ACHN (cell line): Measurements from ENCODE around the gene KIAA0232.
"Not testable (repeated sequence)": the region's sequence is repeated elsewhere in the genome, so short reads cannot be mapped to it uniquely, and the experiment has no call there.

Experiments
- DNase-seq: peaks from one replicate; pipeline ENCODE4 v3.0.0-alpha.2; 2015
- in situ Hi-C: cut with HindIII; loops from 2 replicates; pipeline ENCODE4 v1.10.0; 2017; ENCODE audit warnings: low sequenced_read_pairs, low pct_ligation_motif_present, low pct_unique_long_range_greater_than_20kb

The KIAA0232 gene

DNA sequence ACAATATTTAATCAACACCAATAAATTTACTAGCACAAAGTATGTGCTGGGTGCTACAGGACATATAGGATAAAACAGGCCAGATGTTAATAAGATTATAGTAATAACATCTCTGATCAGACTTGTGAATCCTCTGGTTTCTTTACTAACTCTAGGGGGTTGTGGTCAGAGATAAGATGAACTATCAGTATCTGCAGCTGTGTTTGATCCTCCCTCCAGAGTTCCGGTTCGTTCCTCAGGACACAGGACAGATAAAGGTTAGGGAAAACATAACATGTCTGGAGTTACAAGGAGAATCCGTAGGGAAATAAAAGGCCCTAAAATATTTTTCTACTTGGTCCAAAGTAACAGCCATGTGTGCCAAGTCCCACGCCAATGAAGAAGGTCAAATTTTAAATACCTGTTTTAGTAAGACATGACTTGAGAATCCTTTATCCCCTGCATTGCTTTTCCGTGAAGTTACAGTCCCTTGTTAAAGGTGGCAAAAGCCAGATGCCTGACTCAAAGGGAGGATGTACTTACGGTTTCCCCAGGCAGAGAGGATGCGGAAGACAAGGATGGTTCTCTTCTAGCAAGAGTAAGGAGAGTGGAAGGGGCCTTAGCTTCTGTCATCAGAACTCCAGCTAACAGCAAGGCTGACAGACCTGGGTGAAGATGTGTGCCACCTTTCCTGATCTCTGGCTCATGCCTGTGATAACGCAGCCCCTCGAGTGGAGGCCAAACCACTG is 44.4 kb downstream of the KIAA0232 start:
- DNase-seq = no peak
- in situ Hi-C loops = no loop called here

DNA sequence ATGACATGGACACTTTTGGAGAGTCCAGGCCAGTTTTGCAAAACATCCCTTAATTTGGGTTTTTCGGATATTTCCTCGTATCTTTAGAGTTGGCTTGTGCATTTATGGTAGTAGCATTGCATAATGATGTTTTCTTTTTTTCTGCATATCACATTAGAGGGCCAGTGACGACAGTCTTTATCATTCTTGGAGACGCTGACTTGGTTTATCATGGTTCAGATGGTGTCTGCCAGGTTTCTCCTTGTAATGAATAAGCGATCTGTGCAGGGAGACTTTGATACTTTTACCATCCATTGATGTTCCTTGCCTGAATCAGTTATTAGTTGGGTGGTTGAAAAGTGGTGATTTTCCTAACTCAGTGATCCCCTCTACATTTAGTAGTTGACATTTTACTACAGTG is 46.6 kb downstream of the KIAA0232 start:
- DNase-seq = no peak
- in situ Hi-C loops = no loop called here

DNA sequence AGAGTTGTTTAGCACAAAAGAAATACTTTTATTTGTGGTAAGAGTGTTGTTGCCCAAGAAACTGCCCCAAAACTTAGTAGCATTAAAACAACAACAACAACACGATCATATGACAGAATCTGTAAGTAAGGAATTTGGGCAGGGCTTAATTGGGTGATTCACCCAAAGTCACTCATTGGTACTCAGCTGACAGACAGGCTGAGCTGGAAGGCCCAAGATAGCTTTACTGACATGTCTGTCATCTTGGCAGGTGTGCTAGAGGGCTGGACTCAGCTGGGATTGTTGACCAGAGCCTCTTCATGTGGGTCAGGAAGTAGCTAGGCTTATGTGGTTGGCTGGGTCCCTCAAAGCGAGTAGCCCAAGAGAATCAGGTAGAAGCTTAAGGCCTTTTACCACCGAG is 52.3 kb downstream of the KIAA0232 start:
- in situ Hi-C loops = no loop called here

DNA sequence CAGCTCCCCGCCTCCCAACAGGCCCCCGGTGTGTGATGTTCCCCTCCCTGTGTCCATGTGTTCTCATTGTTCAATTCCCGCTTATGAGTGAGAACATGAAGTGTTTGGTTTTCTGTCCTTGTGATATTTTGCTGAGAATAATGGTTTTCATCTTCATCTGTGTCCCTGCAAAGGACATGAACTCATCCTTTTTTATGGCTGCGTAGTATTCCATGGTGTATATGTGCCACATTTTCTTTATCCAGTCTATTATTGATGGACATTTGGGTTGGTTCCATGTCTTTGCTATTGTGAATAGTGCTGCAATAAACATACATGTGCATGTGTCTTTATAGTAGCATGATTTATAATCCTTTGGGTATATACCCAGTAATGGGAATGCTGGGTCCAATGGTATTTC is 53.1 kb downstream of the KIAA0232 start:
- in situ Hi-C loops = not testable (repeated sequence)

More for the DNA sequence above, 52.3 kb downstream of the KIAA0232 start:
- DNase-seq = no peak

DNA sequence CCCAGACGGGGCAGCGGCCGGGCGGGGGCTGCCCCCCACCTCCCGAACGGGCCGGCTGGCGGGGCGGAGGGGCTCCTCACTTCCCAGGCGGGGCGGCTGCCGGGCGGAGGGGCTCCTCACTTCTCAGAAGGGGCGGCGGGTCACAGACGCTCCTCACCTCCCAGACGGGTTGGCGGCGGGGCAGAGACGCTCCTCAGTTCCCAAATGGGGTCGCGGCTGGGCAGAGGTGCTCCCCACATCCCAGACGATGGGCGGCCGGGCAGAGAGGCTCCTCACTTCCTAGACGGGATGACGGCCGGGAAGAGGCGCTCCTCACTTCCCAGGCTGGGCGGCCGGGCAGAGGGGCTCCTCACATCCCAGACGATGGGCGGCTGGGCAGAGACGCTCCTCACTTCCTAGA is 54.6 kb downstream of the KIAA0232 start:
- DNase-seq, in situ Hi-C loops: not testable (repeated sequence)

More for the DNA sequence above, 53.1 kb downstream of the KIAA0232 start:
- not testable (repeated sequence) for DNase-seq

DNA sequence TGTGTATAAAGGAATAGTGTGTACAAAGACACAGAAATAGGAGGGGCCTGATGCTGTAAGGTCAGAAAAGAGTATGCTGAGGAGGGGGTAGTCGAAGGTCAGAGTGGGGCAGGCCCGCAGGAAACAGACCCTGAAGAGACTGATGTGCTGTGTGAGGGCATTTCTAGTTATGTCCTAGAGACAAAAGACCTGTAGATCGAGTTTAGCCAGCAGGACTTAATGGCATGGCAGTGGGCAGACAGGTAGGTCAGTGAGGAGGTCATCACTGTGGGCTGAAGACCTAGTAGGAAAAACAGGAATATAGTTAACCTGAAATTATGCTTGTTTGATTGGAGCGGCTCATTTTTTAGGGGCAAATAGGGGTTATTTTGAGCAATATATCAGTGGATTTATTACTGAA is 57.1 kb downstream of the KIAA0232 start:
- no peak for DNase-seq
- in situ Hi-C loops = no loop called here

DNA sequence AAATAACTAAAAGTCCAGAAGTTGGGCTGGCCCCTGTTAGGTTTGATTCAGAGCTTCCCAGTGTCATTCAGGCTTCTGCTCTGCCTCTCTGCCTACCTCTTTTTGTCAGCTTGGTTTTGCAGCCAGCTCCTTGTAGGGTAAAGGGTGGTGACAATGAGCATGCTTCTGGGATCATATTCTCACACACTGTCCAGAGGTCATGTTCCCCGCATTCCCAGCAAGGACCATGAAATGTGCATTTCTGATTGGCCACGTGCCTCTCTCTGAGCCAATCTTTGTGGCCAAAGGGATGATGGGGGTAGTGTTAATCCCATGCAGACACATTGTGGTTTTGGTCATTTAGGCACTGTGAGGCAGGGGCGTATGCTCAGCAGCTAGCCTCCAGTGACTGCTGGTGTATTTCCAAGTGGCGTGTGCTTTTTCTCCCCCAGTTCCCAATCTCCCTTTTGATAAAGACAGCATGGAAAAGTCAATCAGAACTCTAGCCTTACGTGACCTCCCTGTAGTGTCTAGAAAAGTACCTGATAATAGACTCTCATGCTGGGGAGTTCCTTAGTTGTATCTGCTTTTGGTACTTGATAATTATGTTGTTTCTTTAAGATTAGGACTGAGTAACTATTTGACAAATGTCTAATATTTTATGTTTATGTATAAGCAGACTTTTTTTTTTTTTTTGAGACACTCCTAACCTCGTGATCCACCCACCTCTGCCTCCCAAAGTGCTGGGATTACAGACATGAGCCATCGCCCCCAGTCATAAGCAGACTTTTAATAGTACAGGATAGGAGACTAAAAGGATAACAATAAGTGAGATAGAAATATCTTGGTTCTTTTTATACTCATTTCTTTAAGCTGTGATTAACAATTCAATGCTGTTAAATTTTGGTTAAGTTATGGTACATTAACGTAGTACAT is 57.8 kb downstream of the KIAA0232 start:
- in situ Hi-C loops = no loop called here
- DNase-seq = no peak

DNA sequence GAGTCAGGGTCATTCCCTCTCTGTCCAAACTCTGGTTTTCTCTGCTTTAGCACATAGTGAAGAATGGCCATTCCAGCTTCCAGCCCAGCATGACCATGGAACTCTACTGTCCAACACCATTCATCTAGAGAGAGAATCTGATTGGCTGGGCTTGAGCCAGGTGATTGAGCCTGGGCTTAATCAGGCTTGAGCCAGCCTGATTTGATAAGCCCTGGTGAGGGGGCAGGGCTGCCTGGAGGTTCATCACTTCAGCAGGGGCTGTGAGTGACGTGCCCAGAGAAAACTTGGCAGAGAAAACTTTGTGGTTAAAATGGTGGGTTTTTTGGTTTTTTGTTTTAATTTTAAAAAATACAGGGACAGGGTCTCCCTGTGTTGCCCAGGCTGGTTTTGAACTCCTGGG is 62.5 kb downstream of the KIAA0232 start:
- DNase-seq = no peak
- in situ Hi-C loops = no loop called here

DNA sequence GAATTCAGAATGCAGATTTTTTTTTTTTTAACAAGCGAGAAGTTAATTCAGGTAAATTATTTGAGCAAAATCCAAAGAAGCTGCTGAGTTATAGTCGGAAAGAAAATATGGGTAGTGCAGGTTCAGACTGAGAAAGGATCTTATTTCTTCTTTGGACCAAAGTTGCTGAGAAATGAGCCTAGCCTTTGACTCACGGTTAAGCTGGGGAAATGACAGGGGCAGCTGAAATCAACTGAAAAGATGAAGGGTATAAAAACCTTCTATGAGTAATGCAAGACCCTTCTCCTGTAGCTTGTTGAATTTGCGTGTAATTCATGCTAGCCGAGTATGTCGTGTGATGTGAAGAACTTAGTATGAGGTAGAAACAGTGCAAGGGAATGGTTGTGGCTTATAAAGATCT is 63.0 kb downstream of the KIAA0232 start:
- in situ Hi-C loops = no loop called here
- no peak for DNase-seq

DNA sequence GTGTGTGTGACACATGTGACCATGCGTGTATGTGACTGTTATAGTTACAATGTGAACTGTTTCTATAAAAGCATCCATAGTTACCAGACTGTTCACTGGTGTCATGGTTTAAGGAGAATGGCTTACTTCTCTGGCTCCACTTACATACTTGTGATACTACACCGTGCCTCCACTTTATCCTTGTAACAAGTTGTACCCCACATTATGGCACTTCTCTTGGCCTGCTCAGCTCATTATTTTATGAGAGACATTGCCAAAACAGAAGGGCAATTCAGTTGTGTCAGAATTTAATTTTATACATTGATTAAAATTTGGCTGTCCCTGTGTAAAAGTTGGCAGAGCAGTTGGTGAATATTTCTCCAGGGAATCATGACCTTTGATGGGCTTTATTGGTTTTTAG is 64.7 kb downstream of the KIAA0232 start:
- in situ Hi-C loops = no loop called here
- DNase-seq = no peak

DNA sequence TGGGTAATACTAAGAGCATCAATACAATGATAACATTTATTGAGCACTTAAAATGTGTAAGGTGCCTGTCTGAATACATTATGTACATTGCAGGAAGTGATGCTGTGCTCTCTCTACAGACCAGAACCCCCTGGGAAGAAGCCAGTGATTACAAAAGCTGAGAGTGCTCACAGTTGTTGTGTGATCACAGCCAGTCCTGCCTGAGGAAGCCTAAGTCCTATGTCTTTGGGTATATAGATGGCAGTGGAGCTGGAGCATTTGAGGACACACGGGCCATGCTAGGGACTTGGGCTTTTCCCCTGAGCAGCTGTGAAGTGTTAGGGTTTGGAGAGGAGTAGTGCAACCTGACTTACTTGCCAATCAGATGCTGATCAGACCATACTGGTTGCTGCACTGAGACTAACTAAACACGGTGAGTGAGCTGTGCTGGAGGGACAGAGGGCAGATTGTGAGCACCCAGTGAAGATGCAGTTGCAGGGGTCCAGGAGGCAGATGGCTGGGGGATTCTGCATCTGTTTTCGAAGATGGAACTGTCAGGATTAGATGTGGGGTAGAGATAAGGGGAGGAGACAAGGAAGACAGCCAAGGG is 66.3 kb downstream of the KIAA0232 start:
- in situ Hi-C loops = no loop called here
- DNase-seq = no peak

DNA sequence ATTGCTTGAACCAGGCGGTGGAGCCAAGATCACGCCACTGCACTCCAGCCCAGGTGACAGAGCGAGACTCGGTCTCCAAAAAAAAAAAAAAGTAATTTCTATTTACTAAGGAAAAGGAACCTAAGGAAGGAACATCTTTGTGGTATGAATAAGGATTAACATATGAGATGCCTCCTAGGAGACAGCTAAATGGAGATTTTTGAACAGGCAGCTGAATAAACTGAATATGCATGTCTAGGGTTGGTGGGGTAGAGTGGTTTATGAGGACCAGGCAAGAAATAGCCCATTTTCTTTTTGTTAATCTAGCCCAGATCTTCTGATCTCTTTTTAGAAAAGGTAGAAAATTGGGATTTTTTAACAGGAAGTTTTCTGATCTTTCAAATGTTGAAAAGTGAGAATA is 67.2 kb downstream of the KIAA0232 start:
- in situ Hi-C loops = no loop called here
- DNase-seq = no peak

DNA sequence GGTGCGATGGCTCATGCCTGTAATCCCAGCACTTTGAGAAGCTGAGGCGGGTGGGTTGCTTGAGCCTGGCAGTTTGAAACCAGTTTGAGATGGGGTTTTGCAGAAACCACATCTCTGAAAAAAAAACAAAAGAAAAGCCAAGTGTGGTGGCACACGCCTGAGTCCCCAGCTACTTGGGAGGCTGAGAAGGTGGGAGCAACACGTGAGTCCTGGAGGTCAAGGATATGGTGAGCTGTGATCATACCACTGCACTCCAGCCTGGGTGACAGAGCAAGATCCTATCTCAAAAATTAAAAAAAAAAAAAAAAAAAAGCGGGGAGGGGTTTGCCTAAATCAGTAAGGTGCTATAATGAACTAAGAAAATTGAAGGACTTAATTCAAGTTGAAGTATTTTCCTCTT is 68.9 kb downstream of the KIAA0232 start:
- in situ Hi-C loops = no loop called here
- no peak for DNase-seq

DNA sequence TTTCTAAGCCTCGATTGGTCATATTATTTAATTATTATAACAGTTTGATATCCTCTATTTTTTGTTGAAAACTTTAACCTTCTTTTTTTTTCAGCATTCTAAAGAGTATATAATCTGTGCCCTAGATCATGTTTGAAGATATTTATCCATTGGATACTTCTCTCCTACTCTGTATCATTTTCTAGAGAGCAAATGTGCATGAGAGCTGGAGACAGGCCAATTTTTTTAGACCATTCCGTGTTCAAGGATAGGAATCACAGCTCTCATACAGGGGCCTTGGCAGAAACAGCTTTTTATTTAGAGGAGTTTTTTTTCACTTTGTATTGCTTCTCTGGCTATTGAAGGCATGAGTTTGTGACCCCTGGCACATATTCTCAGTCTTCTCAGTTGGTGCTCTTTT is 69.4 kb downstream of the KIAA0232 start:
- in situ Hi-C loops = no loop called here
- DNase-seq = no peak

DNA sequence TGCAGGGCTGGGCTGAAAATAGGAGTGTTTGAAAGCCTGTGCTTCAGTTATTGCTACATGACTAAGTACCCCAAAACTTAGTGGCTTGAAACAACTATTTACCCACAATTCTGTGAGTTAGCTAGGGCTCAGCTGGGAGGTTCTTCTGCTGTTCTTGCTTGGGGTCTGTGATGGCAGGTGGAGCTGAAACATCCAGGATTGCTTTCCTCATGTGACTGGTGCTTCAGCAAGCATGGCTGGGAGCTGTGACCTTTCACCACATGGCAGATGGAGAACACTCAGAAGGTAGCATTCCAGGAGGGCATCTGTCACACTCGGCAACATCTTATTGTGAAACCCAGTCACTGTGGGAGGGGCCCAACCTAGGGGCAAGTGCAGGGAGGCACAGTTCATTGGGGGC is 70.1 kb downstream of the KIAA0232 start:
- in situ Hi-C loops = no loop called here
- DNase-seq = no peak

DNA sequence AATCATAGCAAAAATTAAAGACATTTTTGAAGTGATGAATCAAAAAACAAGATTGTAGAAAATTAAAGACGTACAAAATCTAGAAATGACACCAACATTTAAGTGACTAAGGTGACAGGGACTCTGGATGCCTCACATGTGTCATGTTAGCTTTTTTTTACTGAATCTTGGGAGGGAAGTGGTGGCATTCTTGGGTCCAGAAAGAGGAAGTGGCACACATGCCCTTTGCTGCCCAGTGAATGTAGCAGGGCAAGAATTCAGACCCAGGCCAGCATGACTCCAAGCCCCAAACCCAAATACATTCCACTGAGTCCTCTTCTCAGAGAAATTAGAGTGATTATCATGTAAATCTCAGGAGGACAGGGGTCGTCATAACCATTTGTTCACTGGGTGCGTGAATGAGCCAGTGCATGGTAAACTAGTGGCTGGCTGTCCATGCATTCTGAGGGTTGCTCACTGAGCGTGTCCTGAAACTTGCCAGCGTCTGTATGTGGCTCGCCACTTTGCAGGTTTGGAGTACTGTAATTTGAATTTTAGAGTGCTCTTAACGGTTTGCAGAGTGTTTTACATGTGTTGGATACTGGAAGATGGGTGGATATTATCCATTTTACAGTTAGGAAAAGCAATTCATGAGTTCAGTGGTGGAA is 71.7 kb downstream of the KIAA0232 start:
- no peak for DNase-seq

DNA sequence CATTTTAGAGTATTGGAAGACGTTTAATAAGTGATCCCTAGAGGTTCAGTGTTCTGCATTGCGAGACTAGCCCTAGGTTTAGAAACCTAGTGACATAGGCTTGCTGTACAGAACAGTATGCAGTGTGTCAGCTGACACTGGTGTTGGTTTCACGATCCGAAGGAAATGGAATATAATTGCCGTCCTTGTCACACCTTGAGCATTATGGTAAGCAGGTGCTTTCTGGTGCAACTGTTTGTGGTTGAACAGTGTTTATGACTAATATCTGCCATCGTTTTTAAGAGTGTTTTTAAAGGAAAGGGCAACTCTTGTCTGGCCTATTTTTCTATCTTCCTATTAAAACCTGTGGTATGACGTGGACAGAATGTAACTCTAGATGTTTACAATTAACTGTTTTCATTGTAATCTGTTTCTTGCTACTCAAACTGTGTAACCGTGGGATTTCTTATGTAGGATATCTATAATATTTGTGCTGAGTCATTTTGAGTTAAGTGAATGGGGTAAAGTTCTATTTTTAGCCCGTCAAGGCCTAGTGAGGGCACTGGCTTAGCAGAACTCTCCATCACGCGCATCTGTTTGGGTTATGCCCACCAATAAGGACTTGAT is 73.3 kb downstream of the KIAA0232 start:
- in situ Hi-C loops = no loop called here
- no peak for DNase-seq

More for the DNA sequence above, 71.7 kb downstream of the KIAA0232 start:
- in situ Hi-C loops = no loop called here

DNA sequence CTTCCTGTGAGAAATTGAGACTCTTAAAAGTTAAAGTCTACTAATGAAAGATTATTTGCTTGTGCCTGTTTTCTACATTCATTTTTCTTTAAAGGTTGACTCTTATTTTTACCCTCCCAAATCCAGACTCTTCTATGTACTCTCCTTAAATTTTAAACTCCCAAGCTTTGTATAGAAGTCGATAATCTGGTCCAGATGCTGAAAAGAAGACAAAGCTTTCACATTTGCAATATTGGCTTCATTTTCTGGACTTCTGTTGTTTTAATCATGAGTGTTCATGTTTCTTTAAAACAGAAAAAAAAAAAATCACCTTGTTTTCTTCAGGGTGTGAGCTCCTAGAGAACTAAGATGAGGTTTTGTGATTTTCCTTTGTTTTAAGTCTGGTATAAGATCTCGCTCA is 73.9 kb downstream of the KIAA0232 start:
- in situ Hi-C loops = no loop called here
- DNase-seq = no peak
